Neural progenitor cell (in vitro differentiated cells): Measurements from ENCODE around the gene OGFOD2.

Experiments
- EZH2 ChIP-seq: fragments of 200-600 bp; sonication (generic); IDR thresholded peaks from 2 replicates; pipeline ENCODE4 v1.6.1; 2017; ENCODE audit warnings: antibody characterized with exemption, mild to moderate bottlenecking, moderate library complexity
- EZH2phosphoT487 ChIP-seq: fragments of 200-600 bp; sonication (generic); IDR thresholded peaks from 2 replicates; pipeline ENCODE4 v1.6.1; 2017; ENCODE audit warnings: antibody characterized with exemption
- TF ChIP-seq, protein P1 (sequence below): fragments of 200-600 bp; sonication (generic); IDR thresholded peaks from 2 replicates; pipeline ENCODE4 v1.5.1; 2017; ENCODE audit warnings: antibody characterized with exemption, mild to moderate bottlenecking

DNA sequence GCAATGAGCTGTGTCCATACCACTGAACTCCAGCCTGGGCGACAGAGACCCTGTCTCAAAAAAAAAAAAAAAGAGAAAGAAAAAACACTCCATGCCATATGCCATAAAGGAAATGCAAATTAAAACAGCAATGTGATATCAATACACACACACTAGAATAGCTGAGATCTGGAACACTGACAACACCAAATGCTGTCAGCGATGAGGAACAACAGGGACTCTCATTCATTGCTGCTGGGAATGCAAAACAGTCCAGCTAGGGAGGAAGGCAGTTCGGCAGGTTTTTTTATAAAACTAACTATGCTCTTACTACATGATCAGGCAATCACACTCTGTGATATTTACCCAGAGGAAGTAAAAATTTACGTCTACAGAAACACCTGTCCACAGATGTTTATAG lies 5.4 kb upstream of the OGFOD2 start:
- TF ChIP-seq EZH2 (no peak), EZH2phosphoT487 (no peak)
- TF ChIP-seq, protein P1, sequence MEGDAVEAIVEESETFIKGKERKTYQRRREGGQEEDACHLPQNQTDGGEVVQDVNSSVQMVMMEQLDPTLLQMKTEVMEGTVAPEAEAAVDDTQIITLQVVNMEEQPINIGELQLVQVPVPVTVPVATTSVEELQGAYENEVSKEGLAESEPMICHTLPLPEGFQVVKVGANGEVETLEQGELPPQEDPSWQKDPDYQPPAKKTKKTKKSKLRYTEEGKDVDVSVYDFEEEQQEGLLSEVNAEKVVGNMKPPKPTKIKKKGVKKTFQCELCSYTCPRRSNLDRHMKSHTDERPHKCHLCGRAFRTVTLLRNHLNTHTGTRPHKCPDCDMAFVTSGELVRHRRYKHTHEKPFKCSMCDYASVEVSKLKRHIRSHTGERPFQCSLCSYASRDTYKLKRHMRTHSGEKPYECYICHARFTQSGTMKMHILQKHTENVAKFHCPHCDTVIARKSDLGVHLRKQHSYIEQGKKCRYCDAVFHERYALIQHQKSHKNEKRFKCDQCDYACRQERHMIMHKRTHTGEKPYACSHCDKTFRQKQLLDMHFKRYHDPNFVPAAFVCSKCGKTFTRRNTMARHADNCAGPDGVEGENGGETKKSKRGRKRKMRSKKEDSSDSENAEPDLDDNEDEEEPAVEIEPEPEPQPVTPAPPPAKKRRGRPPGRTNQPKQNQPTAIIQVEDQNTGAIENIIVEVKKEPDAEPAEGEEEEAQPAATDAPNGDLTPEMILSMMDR = no peak
